C4-2B (cell line): ENCODE measurements around the gene GFRA1.

Experiments
- H3K27ac ChIP-seq: fragments of 450-650 bp; 2 replicates; pipeline ENCODE4 v1.5.1; 2017
- ZFX ChIP-seq: fragments of 450-650 bp; IDR thresholded peaks from 2 replicates; pipeline ENCODE4 v1.6.1; 2017
- TF ChIP-seq, protein P1 (sequence below): fragments of 450-650 bp; conservative IDR thresholded peaks from 2 replicates; pipeline ENCODE4 v1.5.1; 2017; ENCODE audit warnings: mild to moderate bottlenecking

Gene GFRA1

DNA sequence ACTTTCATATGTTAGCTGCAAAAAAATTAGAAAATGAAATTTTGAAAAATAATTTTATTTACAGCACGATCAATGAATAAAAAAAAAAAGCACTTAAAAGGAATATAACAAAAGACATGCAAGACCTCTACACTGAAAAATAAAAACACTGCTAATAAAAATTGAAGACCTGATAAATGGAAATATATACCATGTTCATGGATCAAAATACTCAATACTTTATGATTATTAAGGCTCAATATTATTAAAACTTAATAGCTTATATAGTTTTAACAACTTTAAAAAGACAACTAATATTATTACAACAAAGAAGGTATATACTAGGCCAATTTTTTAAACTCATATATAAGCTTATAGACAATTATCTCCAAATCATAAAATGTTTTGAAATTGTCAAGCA lies 143.0 kb downstream of the GFRA1 start:
- no peak for TF ChIP-seq ZFX
- TF ChIP-seq, protein P1, sequence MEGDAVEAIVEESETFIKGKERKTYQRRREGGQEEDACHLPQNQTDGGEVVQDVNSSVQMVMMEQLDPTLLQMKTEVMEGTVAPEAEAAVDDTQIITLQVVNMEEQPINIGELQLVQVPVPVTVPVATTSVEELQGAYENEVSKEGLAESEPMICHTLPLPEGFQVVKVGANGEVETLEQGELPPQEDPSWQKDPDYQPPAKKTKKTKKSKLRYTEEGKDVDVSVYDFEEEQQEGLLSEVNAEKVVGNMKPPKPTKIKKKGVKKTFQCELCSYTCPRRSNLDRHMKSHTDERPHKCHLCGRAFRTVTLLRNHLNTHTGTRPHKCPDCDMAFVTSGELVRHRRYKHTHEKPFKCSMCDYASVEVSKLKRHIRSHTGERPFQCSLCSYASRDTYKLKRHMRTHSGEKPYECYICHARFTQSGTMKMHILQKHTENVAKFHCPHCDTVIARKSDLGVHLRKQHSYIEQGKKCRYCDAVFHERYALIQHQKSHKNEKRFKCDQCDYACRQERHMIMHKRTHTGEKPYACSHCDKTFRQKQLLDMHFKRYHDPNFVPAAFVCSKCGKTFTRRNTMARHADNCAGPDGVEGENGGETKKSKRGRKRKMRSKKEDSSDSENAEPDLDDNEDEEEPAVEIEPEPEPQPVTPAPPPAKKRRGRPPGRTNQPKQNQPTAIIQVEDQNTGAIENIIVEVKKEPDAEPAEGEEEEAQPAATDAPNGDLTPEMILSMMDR, result no peak
- no peak overlapping the region for H3K27ac ChIP-seq

- H3K27ac ChIP-seq, result no peak overlapping the region
- no peak for TF ChIP-seq ZFX
- TF ChIP-seq, protein P1, result no peak
Observed at GRCh38 chr10:116126954-116127695, 145.9 kb downstream of the GFRA1 start.

DNA sequence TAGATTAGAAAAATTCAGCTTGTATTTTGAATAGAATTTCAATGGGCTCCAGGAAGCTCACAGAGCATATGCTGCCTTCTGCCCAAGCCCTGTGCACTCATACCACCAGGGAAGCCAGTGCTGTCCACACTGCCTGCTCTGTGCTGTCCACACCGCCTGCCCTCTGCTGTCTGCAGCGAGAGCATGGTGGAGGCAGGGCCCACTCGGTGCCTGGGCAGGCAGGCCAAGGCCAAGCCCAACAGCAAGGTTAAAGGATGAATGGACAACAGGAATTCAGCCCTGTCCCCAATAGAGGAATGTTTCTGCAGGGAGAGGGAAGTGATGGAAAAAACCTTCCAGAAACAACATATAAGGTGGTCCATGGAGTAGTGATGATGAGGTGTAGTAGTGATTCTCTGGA lies 146.8 kb downstream of the GFRA1 start:
- TF ChIP-seq, protein P1, result no peak
- no peak for TF ChIP-seq ZFX
- no peak overlapping the region for H3K27ac ChIP-seq

DNA sequence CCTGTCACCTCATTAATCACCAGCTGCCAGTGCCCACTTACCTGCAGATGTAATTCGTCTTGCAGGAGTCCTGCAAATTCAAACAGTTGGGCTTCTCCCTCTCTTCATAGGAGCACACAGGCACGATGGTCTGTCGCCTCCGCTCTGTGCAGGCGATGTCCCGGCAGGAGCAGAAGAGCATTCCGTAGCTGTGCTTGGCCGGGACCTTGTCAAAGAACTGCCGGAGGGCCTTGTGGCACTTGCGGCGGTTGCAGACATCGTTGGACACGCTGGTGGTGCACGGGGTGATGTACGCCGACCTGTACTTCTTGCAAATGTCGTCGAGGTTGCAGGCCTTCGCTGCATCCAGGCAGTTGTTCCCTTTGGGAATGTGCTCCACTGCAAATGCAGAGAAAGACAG lies 147.8 kb downstream of the GFRA1 start:
- TF ChIP-seq, protein P1, result no peak
- no peak for TF ChIP-seq ZFX
- no peak overlapping the region for H3K27ac ChIP-seq

DNA sequence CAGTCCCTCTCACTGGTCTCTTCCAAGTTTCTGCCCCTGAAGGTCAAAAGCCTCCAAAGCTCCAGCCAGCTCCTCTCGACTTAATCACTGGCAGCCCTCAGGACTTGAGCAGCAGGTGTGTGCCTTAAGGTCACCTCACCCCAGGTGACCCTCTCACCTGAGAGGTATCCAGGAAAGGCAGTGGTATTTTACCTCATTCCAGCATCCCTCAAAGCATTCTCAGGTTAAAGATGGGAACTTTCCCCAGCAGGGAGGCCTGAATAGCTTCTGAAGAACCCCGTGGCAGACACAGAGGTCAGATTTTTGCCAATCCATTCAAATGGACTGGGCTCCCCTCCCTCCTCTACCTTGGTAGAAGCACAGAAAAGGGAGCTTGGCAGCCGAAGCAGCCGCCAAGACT lies 148.2 kb downstream of the GFRA1 start:
- TF ChIP-seq ZFX, result no peak
- TF ChIP-seq, protein P1, result no peak
- no peak overlapping the region for H3K27ac ChIP-seq

- no peak overlapping the region for H3K27ac ChIP-seq
- TF ChIP-seq, protein P1, result no peak
- no peak for TF ChIP-seq ZFX
Observed at GRCh38 chr10:116122664-116123063, 150.3 kb downstream of the GFRA1 start.

DNA sequence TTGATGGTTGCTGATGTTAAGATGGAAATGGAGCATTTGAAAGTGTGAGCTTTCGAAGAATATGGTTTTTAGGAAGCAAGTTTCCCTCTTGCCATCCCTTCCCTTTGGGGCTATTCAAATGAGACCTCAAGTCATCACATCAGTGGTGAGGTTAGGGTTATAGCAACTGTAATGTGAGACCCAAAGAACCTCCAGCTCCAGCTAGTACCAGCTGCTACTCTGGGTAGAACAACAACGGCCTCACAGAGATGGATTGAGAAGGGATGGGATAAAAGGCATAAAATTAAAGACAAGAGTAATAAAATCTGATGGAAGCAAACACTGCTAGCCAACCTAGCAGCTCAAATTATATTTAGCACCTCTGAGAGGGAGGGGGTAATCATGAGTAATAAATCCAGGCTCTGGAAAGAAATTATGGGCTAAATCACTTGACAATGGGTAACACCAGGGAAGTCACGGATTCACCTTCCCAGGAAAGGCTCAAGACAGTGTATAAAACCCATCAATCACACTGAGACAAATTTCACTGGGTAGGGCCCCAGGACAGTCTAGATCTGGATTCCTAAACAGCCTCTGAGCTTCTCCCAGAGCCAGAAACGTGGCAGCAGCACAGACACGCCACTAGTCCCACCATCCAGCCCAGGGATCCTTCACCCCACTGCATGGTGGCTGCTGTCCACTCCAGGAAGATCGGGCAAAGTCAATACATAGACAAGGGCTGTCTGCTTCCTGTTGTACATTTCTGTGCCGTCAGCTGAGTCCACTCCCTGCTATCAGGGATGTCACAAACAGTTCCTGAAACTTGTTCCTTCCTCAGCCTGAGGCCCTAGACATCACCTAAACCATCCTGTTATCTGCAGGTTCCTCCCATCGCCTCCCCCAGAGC lies 151.1 kb downstream of the GFRA1 start:
- TF ChIP-seq, protein P1, result no peak
- no peak for TF ChIP-seq ZFX
- H3K27ac ChIP-seq, result no peak overlapping the region
